SJSA1 (cell line): Measurements from ENCODE around the gene STYXL1. TPM values are rescaled to one million over a fixed set of nuclear protein-coding genes. Genes with fewer than 3 reads are reported as not detected.
A peak's percentile ranks its signal among the peaks of the same experiment; 100 is the strongest.

ENCODE experiments used
- DNase-seq, 2 experiments: peaks; one replicate each; pipeline ENCODE4 v3.0.0-alpha.2; 2015 to 2020; ENCODE audit warnings: low spot score in 2 of 2, low read depth in 1 of 2
- H3K27ac ChIP-seq: fragments of 250-450 bp; sonication (Bioruptor Pico); 2 replicates; pipeline ENCODE4 v1.5.1; 2020; ENCODE audit warnings: mild to moderate bottlenecking, moderate library complexity
- H3K27me3 ChIP-seq: fragments of 250-450 bp; sonication (Bioruptor Pico); replicated peaks from 2 replicates; pipeline ENCODE4 v1.5.1; 2020; ENCODE audit warnings: mild to moderate bottlenecking, moderate library complexity
- H3K36me3 ChIP-seq: fragments of 250-450 bp; sonication (Bioruptor Pico); 2 replicates; pipeline ENCODE4 v1.5.1; 2020; ENCODE audit warnings: mild to moderate bottlenecking
- H3K4me1 ChIP-seq: fragments of 250-450 bp; sonication (Bioruptor Pico); replicated peaks from 2 replicates; pipeline ENCODE4 v1.6.1; 2021; ENCODE audit warnings: mild to moderate bottlenecking
- H3K4me3 ChIP-seq: fragments of 250-450 bp; sonication (Bioruptor Pico); 2 replicates; pipeline ENCODE4 v1.5.1; 2020; ENCODE audit warnings: mild to moderate bottlenecking
- H3K9me3 ChIP-seq: fragments of 250-450 bp; sonication (Bioruptor Pico); replicated peaks from 2 replicates; pipeline ENCODE4 v1.5.1; 2020; ENCODE audit warnings: mild to moderate bottlenecking
- total RNA-seq: library from RNA; depleted of rRNA; stranded (reverse); fragments of >200 nt; shearing (Covaris generic); gene quantifications from 2 replicates; pipeline ENCODE4 v1.2.3, GENCODE V29; 2014

Gene STYXL1
- total RNA-seq, 1 experiment from 2014 or later: 78.4 TPM

- Histone ChIP-seq H3K4me3 (no peak overlapping the region), H3K9me3 (no peaks in the 10 kb centered on the region), H3K4me1 (no peaks in the 10 kb centered on the region; the same call in none of the 2 replicates), H3K27me3 (no peaks in the 10 kb centered on the region), H3K27ac (no peak overlapping the region), H3K36me3 (peaks cover 47% of the 10 kb centered on the region)
- no peak for DNase-seq
Measured at GRCh38 chr7:76003351-76003750, 44.4 kb downstream of the STYXL1 start.

- H3K27me3 ChIP-seq: no peaks in the 10 kb centered on the region
- H3K9me3 ChIP-seq: no peaks in the 10 kb centered on the region
- H3K36me3 ChIP-seq: peaks cover 49% of the 10 kb centered on the region
- H3K27ac ChIP-seq: no peak overlapping the region
- H3K4me3 ChIP-seq: no peak overlapping the region
- DNase-seq: no peak
- H3K4me1 ChIP-seq: no peaks in the 10 kb centered on the region
Measured at GRCh38 chr7:76002822-76003221, 45.0 kb downstream of the STYXL1 start.

- Histone ChIP-seq H3K36me3 (peaks cover 49% of the 10 kb centered on the region), H3K27me3 (no peaks in the 10 kb centered on the region), H3K9me3 (no peaks in the 10 kb centered on the region), H3K27ac (no peak overlapping the region), H3K4me1 (no peaks in the 10 kb centered on the region), H3K4me3 (no peak overlapping the region)
- no peak for DNase-seq
Measured at GRCh38 chr7:76002139-76002538, 45.7 kb downstream of the STYXL1 start.

GRCh38 chr7:76000566-76000965 lies 47.2 kb downstream of the STYXL1 start:
- no peaks in the 10 kb centered on the region for H3K4me1 ChIP-seq
- no peaks in the 10 kb centered on the region for H3K9me3 ChIP-seq
- no peak overlapping the region for H3K4me3 ChIP-seq
- H3K27me3 ChIP-seq: no peaks in the 10 kb centered on the region
- no peak overlapping the region for H3K27ac ChIP-seq
- DNase-seq: no peak
- peaks cover 56% of the 10 kb centered on the region for H3K36me3 ChIP-seq

DNA sequence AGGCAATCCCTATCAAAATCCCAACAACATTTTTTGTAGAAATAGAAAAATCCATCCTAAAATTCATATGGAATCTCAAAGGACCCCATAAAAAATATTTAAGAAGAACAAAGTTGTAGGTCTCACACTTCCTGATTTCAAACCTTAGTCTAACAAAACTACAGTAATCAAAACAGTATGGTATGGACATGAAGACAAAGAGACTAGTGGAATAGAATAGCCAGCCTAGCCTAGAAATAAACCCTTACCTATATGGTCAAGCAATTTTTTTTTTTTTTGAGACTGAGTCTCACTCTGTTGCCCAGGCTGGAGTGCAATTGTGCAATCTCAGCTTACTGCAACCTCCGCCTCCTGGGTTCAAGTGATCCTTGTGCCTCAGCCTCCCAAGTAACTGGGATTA lies 49.8 kb downstream of the STYXL1 start:
- H3K36me3 ChIP-seq: peaks cover 61% of the 10 kb centered on the region
- no peaks in the 10 kb centered on the region for H3K27me3 ChIP-seq
- peaks cover 11% of the 10 kb centered on the region for H3K4me1 ChIP-seq
- H3K27ac ChIP-seq: no peak overlapping the region
- DNase-seq: no peak
- H3K4me3 ChIP-seq: no peak overlapping the region
- no peaks in the 10 kb centered on the region for H3K9me3 ChIP-seq

DNA sequence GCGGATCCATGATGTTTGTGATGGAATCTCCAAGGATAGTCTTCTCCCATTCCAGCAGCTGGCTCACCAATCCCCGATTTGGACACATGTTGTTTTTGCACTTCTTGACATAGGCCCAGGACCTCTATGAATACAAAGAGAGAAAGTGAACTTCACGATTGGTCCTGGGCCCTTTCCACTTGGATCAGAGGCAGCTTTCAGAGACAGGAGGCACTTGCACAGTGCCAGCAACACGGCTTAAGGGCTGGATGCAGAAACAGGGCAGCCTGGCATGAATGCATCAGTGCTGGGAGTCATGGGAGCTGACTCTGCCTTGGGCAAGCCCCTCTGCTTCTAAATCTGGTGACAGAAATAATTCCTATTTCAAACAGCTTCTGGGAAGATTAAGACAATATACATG lies 51.3 kb downstream of the STYXL1 start:
- H3K36me3 ChIP-seq: peaks cover 65% of the 10 kb centered on the region
- H3K9me3 ChIP-seq: no peaks in the 10 kb centered on the region
- DNase-seq: no peak
- no peak overlapping the region for H3K27ac ChIP-seq
- H3K4me1 ChIP-seq: peaks cover 14% of the 10 kb centered on the region
- no peak overlapping the region for H3K4me3 ChIP-seq
- no peaks in the 10 kb centered on the region for H3K27me3 ChIP-seq

DNA sequence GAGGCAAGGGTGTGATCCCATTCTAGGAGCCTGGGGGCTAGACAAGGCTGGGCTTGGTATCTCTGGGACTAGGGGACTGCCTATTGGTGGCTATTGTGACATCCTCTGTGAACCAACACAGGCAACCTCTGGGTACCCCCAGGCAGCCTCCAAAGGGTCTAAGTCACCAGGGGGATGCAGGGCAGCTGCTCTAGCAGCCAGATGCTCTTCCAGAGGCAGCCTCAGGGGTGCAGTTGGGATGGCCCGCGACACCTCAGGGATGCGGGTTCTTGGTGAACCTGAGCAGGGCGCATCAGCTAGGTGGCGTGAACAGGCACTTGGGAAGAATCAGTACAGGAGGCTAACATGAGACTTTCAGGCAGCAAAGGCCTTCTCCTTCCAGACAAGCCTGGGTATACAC lies 51.8 kb downstream of the STYXL1 start:
- DNase-seq: no peak
- Histone ChIP-seq H3K4me1 (peaks cover 14% of the 10 kb centered on the region), H3K27ac (no peak overlapping the region), H3K36me3 (peaks cover 65% of the 10 kb centered on the region), H3K27me3 (no peaks in the 10 kb centered on the region), H3K9me3 (no peaks in the 10 kb centered on the region), H3K4me3 (no peak overlapping the region)

DNA sequence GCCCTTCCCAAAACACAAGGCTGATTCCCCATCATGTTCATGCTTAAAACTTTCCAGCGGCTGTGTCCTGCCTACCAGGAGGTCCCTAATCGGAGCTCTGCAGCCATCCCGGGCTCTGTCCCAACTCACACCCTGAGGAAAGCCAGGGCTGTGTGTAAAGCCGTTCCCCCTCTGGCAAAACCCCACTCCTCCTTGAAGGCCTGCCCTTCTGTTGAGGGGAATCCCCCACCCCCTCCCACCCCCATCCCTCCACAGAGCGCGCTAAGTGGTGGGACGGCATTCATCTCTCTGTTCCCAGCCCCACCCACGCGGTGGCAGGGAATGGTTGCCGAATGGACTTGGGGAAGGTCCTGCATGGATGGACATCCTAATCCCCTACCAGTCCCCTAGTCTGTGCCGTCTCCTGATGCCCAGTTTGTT lies 52.7 kb downstream of the STYXL1 start:
- DNase-seq: no peak
- Histone ChIP-seq H3K4me1 (peaks cover 14% of the 10 kb centered on the region), H3K4me3 (peak overlapping the region; percentile 63), H3K9me3 (no peaks in the 10 kb centered on the region), H3K27me3 (no peaks in the 10 kb centered on the region), H3K27ac (no peak overlapping the region), H3K36me3 (peaks cover 57% of the 10 kb centered on the region)

GRCh38 chr7:75994388-75995051 lies 53.3 kb downstream of the STYXL1 start, which contains the start of gene TMEM120A:
Gene TMEM120A (minus strand): TSS chr7:75994595. CDS start chr7:75994570, 25 bp downstream.
- peaks cover 14% of the 10 kb centered on the region for H3K4me1 ChIP-seq
- peak within 1 kb of the TSS; percentile 31; the same call in 1 of the 2 replicates for H3K27ac ChIP-seq
- DNase-seq: peak; percentile 91 to 97
- peaks cover 57% of the 10 kb centered on the region for H3K36me3 ChIP-seq
- no peaks in the 10 kb centered on the region for H3K9me3 ChIP-seq
- peak within 1 kb of the TSS; percentile 63 for H3K4me3 ChIP-seq
- H3K27me3 ChIP-seq: no peaks in the 10 kb centered on the region

- no peaks in the 10 kb centered on the region for H3K9me3 ChIP-seq
- peak overlapping the region; percentile 31; the same call in 1 of the 2 replicates for H3K27ac ChIP-seq
- peak overlapping the region; percentile 63 for H3K4me3 ChIP-seq
- peaks cover 14% of the 10 kb centered on the region for H3K4me1 ChIP-seq
- H3K27me3 ChIP-seq: no peaks in the 10 kb centered on the region
- H3K36me3 ChIP-seq: peaks cover 53% of the 10 kb centered on the region
- peak; percentile 66 to 74 for DNase-seq
Measured at GRCh38 chr7:75993689-75994387, 54.0 kb downstream of the STYXL1 start.

- no peak overlapping the region for H3K4me3 ChIP-seq
- peaks cover 14% of the 10 kb centered on the region for H3K4me1 ChIP-seq
- no peak overlapping the region for H3K27ac ChIP-seq
- DNase-seq: no peak
- H3K36me3 ChIP-seq: peaks cover 56% of the 10 kb centered on the region
- H3K27me3 ChIP-seq: no peaks in the 10 kb centered on the region
- no peaks in the 10 kb centered on the region for H3K9me3 ChIP-seq
Measured at GRCh38 chr7:75992083-75992755, 55.6 kb downstream of the STYXL1 start.

GRCh38 chr7:75991531-75992082 lies 56.2 kb downstream of the STYXL1 start:
- no peak for DNase-seq
- H3K4me3 ChIP-seq: no peak overlapping the region
- no peaks in the 10 kb centered on the region for H3K27me3 ChIP-seq
- H3K9me3 ChIP-seq: no peaks in the 10 kb centered on the region
- H3K4me1 ChIP-seq: peaks cover 14% of the 10 kb centered on the region
- H3K36me3 ChIP-seq: peaks cover 58% of the 10 kb centered on the region
- H3K27ac ChIP-seq: no peak overlapping the region

GRCh38 chr7:75989500-75990388 lies 58.1 kb downstream of the STYXL1 start:
- peaks cover 61% of the 10 kb centered on the region for H3K36me3 ChIP-seq
- no peak for DNase-seq

More at GRCh38 chr7:75989500-75990388, 58.1 kb downstream of the STYXL1 start:
- H3K4me1 ChIP-seq: peaks cover 11% of the 10 kb centered on the region
- no peak overlapping the region for H3K4me3 ChIP-seq
- no peak overlapping the region for H3K27ac ChIP-seq
- no peaks in the 10 kb centered on the region for H3K9me3 ChIP-seq
- H3K27me3 ChIP-seq: no peaks in the 10 kb centered on the region
